Stomach (tissue), 4 donors: ENCODE data around the gene LRPPRC.

ENCODE experiments used
- CTCF ChIP-seq, 7 experiments: fragments of 450-650 bp in 4 of 7; fragments of 200-600 bp in 3 of 7; sonication (generic) in 3 of 7; IDR thresholded peaks; one replicate each; pipeline ENCODE4 v1.5.1; 2016 to 2019; ENCODE audit warnings: antibody characterized with exemption in 7 of 7, control low read depth in 2 of 7, mild to moderate bottlenecking in 1 of 7
- POLR2AphosphoS5 ChIP-seq, 3 donors: sonication (generic); formaldehyde crosslinking; IDR thresholded peaks; one replicate each; pipeline ENCODE4 v1.6.1; 2016; ENCODE audit warnings: antibody characterized with exemption in 3 of 3

- TF ChIP-seq CTCF (IDR thresholded peaks at IDR 0.05) = no peak
- TF ChIP-seq POLR2AphosphoS5 (IDR thresholded peaks at IDR 0.05) = no peak
Observed at GRCh38 chr2:43842866-43843226, 152.9 kb downstream of the LRPPRC start.
